Ovary (tissue), 3 donors: Measurements from ENCODE around the gene JADE3.

ENCODE experiments used
- EP300 ChIP-seq: sonication (generic); formaldehyde crosslinking; IDR thresholded peaks from one replicate; pipeline ENCODE4 v1.6.1; 2017; ENCODE audit warnings: antibody characterized with exemption
- POLR2A ChIP-seq: fragments of 450-650 bp; IDR thresholded peaks from one replicate; pipeline ENCODE4 v1.6.1; 2017; ENCODE audit warnings: antibody characterized with exemption, mild to moderate bottlenecking, moderate library complexity
- TF ChIP-seq, protein P1 (sequence below), 3 donors: fragments of 450-650 bp in 2 of 3; fragments of 200-600 bp in 1 of 3; IDR thresholded peaks; one replicate each; pipeline versions ENCODE4 v1.5.1 to v1.8.0; 2016 to 2022; ENCODE audit warnings: antibody characterized with exemption in 3 of 3, mild to moderate bottlenecking in 1 of 3
- donor health status: DM: no; HTN: no; CAD: no.

DNA sequence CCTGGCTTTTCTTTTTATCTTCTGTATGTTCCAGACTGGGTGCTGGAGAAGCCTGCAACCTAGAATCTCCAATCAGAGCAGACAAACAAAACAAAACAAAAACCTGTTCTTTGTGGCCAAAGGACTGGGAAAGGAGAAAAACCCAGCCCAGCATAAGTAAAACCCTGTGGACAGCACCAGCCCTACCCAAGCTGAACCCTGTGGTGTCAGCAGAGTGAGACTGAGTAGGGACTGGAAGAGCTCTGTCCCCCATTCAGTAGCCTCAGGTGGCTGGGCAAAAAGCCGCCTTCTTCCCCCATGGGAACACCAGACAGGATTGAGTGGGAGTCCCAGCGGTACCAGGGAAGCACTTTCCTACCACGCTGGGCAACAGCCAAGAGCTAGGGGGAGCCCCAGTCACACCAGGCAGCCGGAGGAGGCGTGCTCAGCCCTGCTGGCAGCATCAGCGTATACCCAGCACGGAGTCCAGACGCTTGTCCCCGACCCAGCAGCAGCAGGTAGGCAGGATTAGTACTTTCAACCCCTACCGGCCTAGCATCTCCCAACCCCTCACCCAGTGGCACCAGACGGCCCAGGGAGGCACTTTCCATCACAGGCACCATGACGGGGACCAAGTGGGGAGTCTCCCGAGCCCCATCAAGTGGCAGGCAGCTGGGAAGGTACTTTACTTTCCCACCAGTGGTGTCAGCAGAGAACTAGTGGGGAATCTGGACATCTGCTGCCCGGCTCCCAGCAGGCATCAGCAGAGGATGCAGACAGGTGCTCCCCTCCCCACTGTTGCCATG lies 8.6 kb upstream of the JADE3 start:
- TF ChIP-seq EP300 = no peak
- TF ChIP-seq, protein P1, sequence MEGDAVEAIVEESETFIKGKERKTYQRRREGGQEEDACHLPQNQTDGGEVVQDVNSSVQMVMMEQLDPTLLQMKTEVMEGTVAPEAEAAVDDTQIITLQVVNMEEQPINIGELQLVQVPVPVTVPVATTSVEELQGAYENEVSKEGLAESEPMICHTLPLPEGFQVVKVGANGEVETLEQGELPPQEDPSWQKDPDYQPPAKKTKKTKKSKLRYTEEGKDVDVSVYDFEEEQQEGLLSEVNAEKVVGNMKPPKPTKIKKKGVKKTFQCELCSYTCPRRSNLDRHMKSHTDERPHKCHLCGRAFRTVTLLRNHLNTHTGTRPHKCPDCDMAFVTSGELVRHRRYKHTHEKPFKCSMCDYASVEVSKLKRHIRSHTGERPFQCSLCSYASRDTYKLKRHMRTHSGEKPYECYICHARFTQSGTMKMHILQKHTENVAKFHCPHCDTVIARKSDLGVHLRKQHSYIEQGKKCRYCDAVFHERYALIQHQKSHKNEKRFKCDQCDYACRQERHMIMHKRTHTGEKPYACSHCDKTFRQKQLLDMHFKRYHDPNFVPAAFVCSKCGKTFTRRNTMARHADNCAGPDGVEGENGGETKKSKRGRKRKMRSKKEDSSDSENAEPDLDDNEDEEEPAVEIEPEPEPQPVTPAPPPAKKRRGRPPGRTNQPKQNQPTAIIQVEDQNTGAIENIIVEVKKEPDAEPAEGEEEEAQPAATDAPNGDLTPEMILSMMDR (IDR thresholded peaks at IDR 0.05) = peak in 2 of 3 donors; percentile 65 to 77
- TF ChIP-seq POLR2A = no peak
